SK-N-SH (cell line): ENCODE results near the gene WDR81. TPM values are rescaled to one million over a fixed set of nuclear protein-coding genes. Genes with fewer than 3 reads are reported as not detected.
"Not testable (repeated sequence)": the region's sequence is repeated elsewhere in the genome, so short reads cannot be mapped to it uniquely, and the experiment has no call there.

Source experiments
- CTCF ChIA-PET: fragments of 300-600, 350-600 bp; formaldehyde crosslinking; extraction: SDS; loops from one replicate; lab custom pipeline; 2021; lab: Yijun Ruan, JAX
- POLR2A ChIA-PET: fragments of 350-600 bp; sonication (Branson Sonifier 250); formaldehyde crosslinking; extraction: SDS; loops from one replicate; lab custom pipeline; 2020; ENCODE audit warnings: antibody characterized with exemption, inconsistent platforms; lab: Yijun Ruan, JAX
- DNase-seq: peaks from one replicate; pipeline ENCODE4 v3.0.0; 2012
- H2AFZ ChIP-seq: fragments of 200-600 bp; sonication (generic); 2 replicates; pipeline ENCODE4 v1.8.1; 2016; ENCODE audit warnings: antibody characterized with exemption, mild to moderate bottlenecking, low read depth
- H3F3A ChIP-seq: fragments of 200-600 bp; sonication (generic); replicated peaks from 2 replicates; pipeline ENCODE3; 2016; ENCODE audit warnings: antibody characterized with exemption, mild to moderate bottlenecking; ENCODE audit not compliant: insufficient read depth
- H3K27ac ChIP-seq, 2 experiments: fragments of 200-500 bp in 1 of 2; fragments of 200-600 bp in 1 of 2; sonication (Bioruptor generic) in 1 of 2; sonication (generic), shearing (Covaris generic) in 1 of 2; 2 replicates each; pipeline versions ENCODE4 v1.5.1 to v1.6.1; 2014 to 2016; ENCODE audit warnings: low read depth in 2 of 2, inconsistent platforms in 1 of 2, low read length in 1 of 2, mild to moderate bottlenecking in 1 of 2, mixed read lengths in 1 of 2
- H3K27me3 ChIP-seq: fragments of 200-600 bp; sonication (generic), shearing (Covaris generic); 2 replicates; pipeline ENCODE4 v1.6.1; 2016; ENCODE audit warnings: mixed run types; ENCODE audit not compliant: insufficient read depth
- H3K36me3 ChIP-seq, 2 experiments: fragments of 200-500 bp in 1 of 2; fragments of 200-600 bp in 1 of 2; sonication (Bioruptor generic) in 1 of 2; sonication (generic) in 1 of 2; replicated peaks in 1 of 2; 2 replicates each; pipeline versions ENCODE3 to v1.5.1; 2014 to 2016; ENCODE audit warnings: low read length in 1 of 2, mild to moderate bottlenecking in 1 of 2; ENCODE audit not compliant: insufficient read depth in 2 of 2, control insufficient read depth in 1 of 2
- H3K4me1 ChIP-seq, 2 experiments: fragments of 200-500 bp in 1 of 2; fragments of 200-600 bp in 1 of 2; sonication (Bioruptor generic) in 1 of 2; sonication (generic), shearing (Covaris generic) in 1 of 2; 2 replicates each; pipeline versions ENCODE4 v1.5.1 to v1.6.1; 2014 to 2016; ENCODE audit warnings: low read depth in 1 of 2, low read length in 1 of 2, mixed run types in 1 of 2; ENCODE audit not compliant: insufficient read depth in 2 of 2, control insufficient read depth in 1 of 2
- H3K4me2 ChIP-seq: fragments of 200-600 bp; sonication (generic), shearing (Covaris generic); 2 replicates; pipeline ENCODE4 v1.6.1; 2017; ENCODE audit warnings: mixed run types
- H3K4me3 ChIP-seq, 2 experiments: fragments of 200-500 bp in 1 of 2; fragments of 200-600 bp in 1 of 2; sonication (Bioruptor generic) in 1 of 2; sonication (generic), shearing (Covaris generic) in 1 of 2; 2 replicates each; pipeline versions ENCODE4 v1.5.1 to v1.8.1; 2014 to 2016; ENCODE audit warnings: low read depth in 2 of 2, inconsistent platforms in 1 of 2, low read length in 1 of 2, mild to moderate bottlenecking in 1 of 2, mixed read lengths in 1 of 2, moderate library complexity in 1 of 2
- H3K79me2 ChIP-seq: fragments of 200-600 bp; sonication (generic); 2 replicates; pipeline ENCODE4 v1.8.1; 2017; ENCODE audit warnings: mild to moderate bottlenecking; ENCODE audit not compliant: insufficient read depth
- H3K9ac ChIP-seq: fragments of 200-600 bp; sonication (generic); 2 replicates; pipeline ENCODE4 v1.6.1; 2017; ENCODE audit warnings: mixed run types
- H3K9me2 ChIP-seq: fragments of 200-600 bp; sonication (generic); 2 replicates; pipeline ENCODE4 v1.6.1; 2017; ENCODE audit warnings: mixed run types
- H3K9me3 ChIP-seq: fragments of 200-600 bp; sonication (generic); 2 replicates; pipeline ENCODE4 v1.6.1; 2017; ENCODE audit warnings: mixed run types, mild to moderate bottlenecking, moderate library complexity
- H4K20me1 ChIP-seq: fragments of 200-600 bp; sonication (generic); 2 replicates; pipeline ENCODE4 v1.6.1; 2017; ENCODE audit warnings: mild to moderate bottlenecking, mixed run types; ENCODE audit not compliant: insufficient read depth
- EP300 ChIP-seq, 2 experiments: IDR thresholded peaks; 2 replicates each; pipeline versions ENCODE4 v1.4.0 to v1.6.1; 2012; ENCODE audit warnings: borderline replicate concordance in 1 of 2, low read depth in 1 of 2, low read length in 1 of 2
- GABPA ChIP-seq: IDR thresholded peaks from 2 replicates; pipeline ENCODE4 v1.4.0; 2012; ENCODE audit warnings: low read depth, mild to moderate bottlenecking
- NFIC ChIP-seq: IDR thresholded peaks from 2 replicates; pipeline ENCODE4 v1.4.0; 2012; ENCODE audit warnings: borderline replicate concordance
- NRF1 ChIP-seq: IDR thresholded peaks from 2 replicates; pipeline ENCODE4 v1.6.1; 2012; ENCODE audit warnings: low read depth, mild to moderate bottlenecking, low read length
- SIN3A ChIP-seq: IDR thresholded peaks from 2 replicates; pipeline ENCODE4 v1.6.1; 2012; ENCODE audit warnings: low read depth, mild to moderate bottlenecking, low read length, moderate library complexity, borderline replicate concordance
- SMC3 ChIP-seq: IDR thresholded peaks from 2 replicates; pipeline ENCODE4 v1.6.1; 2012; ENCODE audit warnings: low read depth, low read length, improper control_type of control experiment
- TEAD4 ChIP-seq: IDR thresholded peaks from 2 replicates; pipeline ENCODE4 v1.4.0; 2012; ENCODE audit warnings: mild to moderate bottlenecking, borderline replicate concordance; ENCODE audit not compliant: insufficient read depth
- WGBS: methylation state at CpG from one replicate; pipeline ENCODE4 v1.1.6; 2017; ENCODE audit warnings: low lambda C conversion rate; 5-methylcytosine and 5-hydroxymethylcytosine counted together
- polyA plus RNA-seq, 3 experiments: library from polyadenylated mRNA; depleted of rRNA; stranded (reverse); fragments of >200 nt; gene quantifications; 2 replicates each; pipeline ENCODE4 v1.2.3, GENCODE V29; 2012
- TF ChIP-seq, protein P1 (sequence below): fragments of 150-350 bp; IDR thresholded peaks from 2 replicates; pipeline ENCODE4 v1.6.1; 2016; ENCODE audit warnings: mild to moderate bottlenecking, low read depth, low read length
- TF ChIP-seq, protein P2 (sequence below): IDR thresholded peaks from 2 replicates; pipeline ENCODE4; 2012
- TF ChIP-seq, protein P3 (sequence below): fragments of 200-600 bp; sonication (generic); IDR thresholded peaks from 2 replicates; pipeline ENCODE4 v1.6.1; 2017; ENCODE audit warnings: antibody characterized with exemption, mild to moderate bottlenecking, moderate library complexity

WDR81 gene
- polyA plus RNA-seq, 1 of the 3 experiments (the other 2 are of a cell fraction): 9.3 TPM

DNA sequence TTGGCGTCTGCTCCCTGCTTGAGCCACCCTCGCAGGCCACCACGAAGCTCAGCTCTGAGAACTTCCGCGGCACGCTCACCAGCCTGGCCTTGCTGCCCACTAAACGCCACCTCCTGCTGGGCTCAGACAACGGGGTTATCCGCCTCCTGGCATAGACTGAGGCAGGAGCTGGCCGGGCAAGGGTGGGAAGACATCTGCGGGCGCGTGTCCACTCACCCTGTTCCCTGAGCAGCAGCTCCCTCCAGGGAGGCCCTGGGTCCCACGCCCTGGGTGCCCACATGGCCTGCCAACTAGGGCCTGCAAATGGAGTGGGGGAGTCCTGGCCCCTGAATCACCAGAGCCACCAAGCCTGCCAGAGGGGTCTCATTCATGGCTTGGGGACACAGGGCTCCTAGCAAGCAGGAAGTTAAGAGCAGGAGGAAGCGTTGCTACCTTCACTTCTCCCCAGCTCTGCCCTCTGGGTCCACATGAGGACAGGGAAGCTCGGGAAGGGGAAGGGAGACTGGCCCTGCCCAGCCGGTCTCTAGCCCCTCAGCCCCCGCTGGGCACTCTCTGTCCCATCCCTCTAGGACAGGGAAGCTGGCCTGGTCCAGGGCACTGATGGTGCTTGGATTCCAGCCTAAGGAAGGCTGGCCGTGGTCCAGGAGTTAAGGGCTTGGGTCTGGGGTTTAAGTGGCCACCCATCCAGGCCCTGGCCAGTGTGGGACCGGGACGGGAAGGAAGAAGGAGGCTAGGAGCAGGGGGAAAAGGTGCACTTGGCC lies 13.2 kb downstream of the WDR81 start:
- Histone ChIP-seq H3K27ac (no peak overlapping the region), H3K4me2 (no peak overlapping the region), H3F3A (no peaks in the 10 kb centered on the region), H3K79me2 (no peaks in the 10 kb centered on the region), H3K4me1 (no peaks in the 10 kb centered on the region; a peak in 1 of 4 replicates), H3K36me3 (peaks cover 0 to 13% of the 10 kb centered on the region in 2 experiments), H3K9ac (no peak overlapping the region), H3K9me2 (no peaks in the 10 kb centered on the region)
- no peak for DNase-seq
- POLR2A ChIA-PET: interaction anchor here (1.7 kb wide), 1 partner anchor 21 kb away, joined by 5 read pairs; no protein-coding TSS in a partner anchor
- TF ChIP-seq, protein P1, sequence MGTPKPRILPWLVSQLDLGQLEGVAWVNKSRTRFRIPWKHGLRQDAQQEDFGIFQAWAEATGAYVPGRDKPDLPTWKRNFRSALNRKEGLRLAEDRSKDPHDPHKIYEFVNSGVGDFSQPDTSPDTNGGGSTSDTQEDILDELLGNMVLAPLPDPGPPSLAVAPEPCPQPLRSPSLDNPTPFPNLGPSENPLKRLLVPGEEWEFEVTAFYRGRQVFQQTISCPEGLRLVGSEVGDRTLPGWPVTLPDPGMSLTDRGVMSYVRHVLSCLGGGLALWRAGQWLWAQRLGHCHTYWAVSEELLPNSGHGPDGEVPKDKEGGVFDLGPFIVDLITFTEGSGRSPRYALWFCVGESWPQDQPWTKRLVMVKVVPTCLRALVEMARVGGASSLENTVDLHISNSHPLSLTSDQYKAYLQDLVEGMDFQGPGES: no peak
- TF ChIP-seq TEAD4 (no peak), SMC3 (no peak), EP300 (IDR thresholded peaks at IDR 0.05; ENCODE audit: borderline replicate concordance in 1 of 2, low read depth in 1 of 2, low read length in 1 of 2) (no peak)
- TF ChIP-seq, all 33 proteins: peak for 0
- CTCF ChIA-PET: interaction anchor here (0.8 to 1.6 kb wide), 4 partner anchors 17 to 144 kb away, joined by 3 to 4 read pairs (median 4); no protein-coding TSS in a partner anchor
- Histone ChIP-seq H3K27me3 (no peaks in the 10 kb centered on the region), H3K9me3 (no peaks in the 10 kb centered on the region), H3K4me3 (no peak overlapping the region), H2AFZ (no peak overlapping the region), H4K20me1 (no peaks in the 10 kb centered on the region)
- 97% methylated on average over 9 of the region's 21 CpGs for WGBS

DNA sequence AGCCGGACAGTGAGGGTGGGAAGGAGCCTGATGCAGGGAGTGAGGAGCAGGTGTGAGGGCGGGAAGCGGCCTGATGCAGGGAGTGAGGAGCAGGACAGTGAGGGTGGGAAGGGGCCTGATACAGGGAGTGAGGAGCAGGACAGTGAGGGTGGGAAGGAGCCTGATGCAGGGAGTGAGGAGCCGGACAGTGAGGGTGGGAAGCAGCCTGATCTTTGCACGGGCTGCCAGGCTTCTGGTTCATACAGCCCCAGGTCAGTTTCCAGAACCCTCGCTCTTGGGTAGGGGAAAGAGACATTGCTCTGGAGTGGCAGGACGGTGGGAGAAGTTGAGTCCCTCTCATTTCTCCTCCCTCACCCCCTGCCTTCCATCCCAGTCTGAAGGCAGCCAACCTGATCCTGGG lies 17.4 kb downstream of the WDR81 start:
- POLR2A ChIA-PET, H3K27ac ChIP-seq, CTCF ChIA-PET, H3K4me1 ChIP-seq, H3K9me2 ChIP-seq, DNase-seq, H3K9me3 ChIP-seq, H3K79me2 ChIP-seq, H3K27me3 ChIP-seq, H3K36me3 ChIP-seq, H4K20me1 ChIP-seq, H3K4me3 ChIP-seq, H3K4me2 ChIP-seq, H3F3A ChIP-seq, H2AFZ ChIP-seq, H3K9ac ChIP-seq: not testable (repeated sequence)
- WGBS: 88% methylated on average over 7 of the region's 7 CpGs

DNA sequence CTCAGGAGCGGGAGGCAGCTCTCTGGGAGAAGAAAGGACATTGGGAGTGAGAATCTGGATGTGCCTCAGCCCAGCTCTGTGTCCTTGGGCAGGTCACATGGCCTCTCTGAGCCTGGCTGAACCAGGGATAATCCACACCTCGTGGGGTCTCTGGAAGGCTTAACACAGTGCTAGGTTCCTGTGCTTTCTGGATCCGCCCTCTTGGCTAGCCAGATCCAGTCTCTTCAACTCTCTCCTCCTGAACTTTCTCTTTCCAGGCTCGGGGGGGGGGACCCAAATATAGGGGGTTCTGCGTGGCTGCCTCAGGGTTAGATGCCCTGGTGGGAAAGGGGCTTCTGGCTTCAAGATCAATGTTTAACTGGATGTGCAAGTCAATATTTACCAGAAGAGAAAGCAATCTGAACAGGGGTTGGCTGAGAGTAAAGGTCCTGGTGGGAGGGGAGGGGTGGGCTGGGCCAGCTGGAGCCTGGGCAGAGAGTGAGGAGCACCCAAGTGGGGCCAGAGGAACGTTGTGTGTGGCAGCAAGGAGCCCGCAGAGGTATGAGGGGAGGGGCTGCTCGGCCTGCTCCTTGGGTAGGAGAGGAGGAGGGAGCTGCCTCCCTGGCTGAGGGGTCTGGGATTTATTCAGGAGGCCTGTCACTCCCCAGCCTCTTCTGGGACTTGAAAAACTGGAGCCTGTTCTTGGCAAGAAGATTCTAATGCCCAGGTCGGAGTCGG lies 18.0 kb downstream of the WDR81 start, which contains the start of gene SERPINF2:
Gene SERPINF2, plus strand, starts transcription at position 501 of the 717 bp plus-strand sequence. CDS start 2,125 bp downstream, outside the sequence.
- no peak for TF ChIP-seq GABPA
- TF ChIP-seq, protein P2, sequence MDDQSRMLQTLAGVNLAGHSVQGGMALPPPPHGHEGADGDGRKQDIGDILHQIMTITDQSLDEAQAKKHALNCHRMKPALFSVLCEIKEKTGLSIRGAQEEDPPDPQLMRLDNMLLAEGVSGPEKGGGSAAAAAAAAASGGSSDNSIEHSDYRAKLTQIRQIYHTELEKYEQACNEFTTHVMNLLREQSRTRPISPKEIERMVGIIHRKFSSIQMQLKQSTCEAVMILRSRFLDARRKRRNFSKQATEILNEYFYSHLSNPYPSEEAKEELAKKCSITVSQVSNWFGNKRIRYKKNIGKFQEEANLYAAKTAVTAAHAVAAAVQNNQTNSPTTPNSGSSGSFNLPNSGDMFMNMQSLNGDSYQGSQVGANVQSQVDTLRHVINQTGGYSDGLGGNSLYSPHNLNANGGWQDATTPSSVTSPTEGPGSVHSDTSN: no peak
- no peak for TF ChIP-seq SIN3A
- no peak for TF ChIP-seq NRF1
- no peak for TF ChIP-seq NFIC
- no peak for TF ChIP-seq SMC3
- TF ChIP-seq, protein P3, sequence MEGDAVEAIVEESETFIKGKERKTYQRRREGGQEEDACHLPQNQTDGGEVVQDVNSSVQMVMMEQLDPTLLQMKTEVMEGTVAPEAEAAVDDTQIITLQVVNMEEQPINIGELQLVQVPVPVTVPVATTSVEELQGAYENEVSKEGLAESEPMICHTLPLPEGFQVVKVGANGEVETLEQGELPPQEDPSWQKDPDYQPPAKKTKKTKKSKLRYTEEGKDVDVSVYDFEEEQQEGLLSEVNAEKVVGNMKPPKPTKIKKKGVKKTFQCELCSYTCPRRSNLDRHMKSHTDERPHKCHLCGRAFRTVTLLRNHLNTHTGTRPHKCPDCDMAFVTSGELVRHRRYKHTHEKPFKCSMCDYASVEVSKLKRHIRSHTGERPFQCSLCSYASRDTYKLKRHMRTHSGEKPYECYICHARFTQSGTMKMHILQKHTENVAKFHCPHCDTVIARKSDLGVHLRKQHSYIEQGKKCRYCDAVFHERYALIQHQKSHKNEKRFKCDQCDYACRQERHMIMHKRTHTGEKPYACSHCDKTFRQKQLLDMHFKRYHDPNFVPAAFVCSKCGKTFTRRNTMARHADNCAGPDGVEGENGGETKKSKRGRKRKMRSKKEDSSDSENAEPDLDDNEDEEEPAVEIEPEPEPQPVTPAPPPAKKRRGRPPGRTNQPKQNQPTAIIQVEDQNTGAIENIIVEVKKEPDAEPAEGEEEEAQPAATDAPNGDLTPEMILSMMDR: no peak
- Histone ChIP-seq H3K9ac (no peak within 1 kb of the TSS), H4K20me1 (no peaks in the 10 kb centered on the region), H3K9me3 (no peaks in the 10 kb centered on the region), H3K4me3 (no peak within 1 kb of the TSS), H3K4me1 (peaks cover 0 to 3% of the 10 kb centered on the region in 2 experiments; a peak in 1 of 4 replicates), H3F3A (no peaks in the 10 kb centered on the region), H3K27ac (no peak within 1 kb of the TSS), H2AFZ (no peak within 1 kb of the TSS), H3K27me3 (no peaks in the 10 kb centered on the region), H3K36me3 (peaks cover 0 to under 1% of the 10 kb centered on the region in 2 experiments), H3K9me2 (no peaks in the 10 kb centered on the region), H3K79me2 (no peaks in the 10 kb centered on the region), H3K4me2 (no peak within 1 kb of the TSS)
- no peak for DNase-seq
- CTCF ChIA-PET: no interaction called here
- 65% methylated on average over 10 of the region's 10 CpGs for WGBS
- POLR2A ChIA-PET: no interaction called here
